T-cell (primary cell): ENCODE results near the gene BPGM. TPM values are rescaled to one million over a fixed set of nuclear protein-coding genes. Genes with fewer than 3 reads are reported as not detected.

ENCODE experiments used
- ATAC-seq, 4 experiments: fragments of 200-7000 bp in 3 of 4; fragments of 150-1000 bp in 1 of 4; cut with Tn5 transposase; replicated peaks in 1 of 4; 1 replicate in 3 of 4; 2 replicates in 1 of 4; pipeline ENCODE4 v1.10.0; 2021; ENCODE audit warnings: moderate library complexity in 3 of 4, mild to moderate bottlenecking in 2 of 4, moderate number of reproducible peaks in 1 of 4
- CTCF ChIA-PET, 2 donors: fragments of 300-600 bp; sonication (Branson Sonifier 250); formaldehyde crosslinking; loops; one replicate each; lab custom pipeline; 2022; ENCODE audit warnings: antibody characterized with exemption in 2 of 2; lab: Charles Lee
- POLR2A ChIA-PET, 2 donors: fragments of 300-600 bp; sonication (Branson Sonifier 250); formaldehyde crosslinking; loops; one replicate each; lab custom pipeline; 2022; ENCODE audit warnings: antibody characterized with exemption in 2 of 2; lab: Charles Lee
- DNase-seq, 35 experiments: peaks; one replicate each; pipeline versions ENCODE4 v3.0.0 to v3.0.0-alpha.2; 2013 to 2023
- H3K27ac ChIP-seq: one replicate; pipeline ENCODE4 v1.5.1; 2013; ENCODE audit warnings: low read length
- H3K27me3 ChIP-seq, 2 experiments: replicated peaks in 1 of 2; 1 replicate in 1 of 2; 2 replicates in 1 of 2; pipeline versions ENCODE4 v1.6.1 to v1.7.0; 2013; ENCODE audit warnings: low read length in 1 of 2, mixed read lengths in 1 of 2; ENCODE audit not compliant: control insufficient read depth in 2 of 2, insufficient read depth in 2 of 2; ENCODE audit errors: extremely low read depth in 1 of 2
- H3K36me3 ChIP-seq, 2 donors: 1 replicate in 1 of 2; 2 replicates in 1 of 2; pipeline versions ENCODE4 v1.6.1 to v1.7.0; 2013; ENCODE audit warnings: low read length in 1 of 2; ENCODE audit not compliant: control insufficient read depth in 2 of 2, insufficient read depth in 1 of 2; ENCODE audit errors: extremely low read depth in 1 of 2
- H3K4me1 ChIP-seq, 2 experiments: 1 replicate in 1 of 2; 2 replicates in 1 of 2; pipeline versions ENCODE4 v1.6.1 to v1.7.0; 2013; ENCODE audit warnings: low read length in 2 of 2, mixed read lengths in 1 of 2; ENCODE audit not compliant: insufficient read depth in 2 of 2, control insufficient read depth in 1 of 2; ENCODE audit errors: extremely low read depth in 1 of 2
- H3K4me3 ChIP-seq, 2 donors: 1 replicate in 1 of 2; 2 replicates in 1 of 2; pipeline versions ENCODE4 v1.5.1 to v1.7.0; 2013; ENCODE audit warnings: mild to moderate bottlenecking in 2 of 2, low read length in 1 of 2, moderate library complexity in 1 of 2; ENCODE audit not compliant: control insufficient read depth in 1 of 2; ENCODE audit errors: extremely low read depth in 1 of 2
- H3K9me3 ChIP-seq: 2 replicates; pipeline ENCODE4 v1.7.0; 2013
- H3K27ac Mint-ChIP-seq, 2 donors: one replicate each; pipeline ENCODE4 v1.8.0; 2020 to 2021; ENCODE audit warnings: mild to moderate bottlenecking in 2 of 2, mixed read lengths in 2 of 2
- H3K27me3 Mint-ChIP-seq, 2 donors: one replicate each; pipeline ENCODE4 v1.8.0; 2021 to 2022; ENCODE audit warnings: mixed read lengths in 2 of 2
- H3K36me3 Mint-ChIP-seq: one replicate; pipeline ENCODE4 v1.8.0; 2021; ENCODE audit warnings: mixed read lengths
- H3K4me1 Mint-ChIP-seq, 3 donors: one replicate each; pipeline ENCODE4 v1.8.0; 2020 to 2022; ENCODE audit warnings: mixed read lengths in 3 of 3, mild to moderate bottlenecking in 1 of 3
- H3K4me3 Mint-ChIP-seq, 3 donors: one replicate each; pipeline ENCODE4 v1.8.0; 2020 to 2022; ENCODE audit warnings: mild to moderate bottlenecking in 3 of 3, mixed read lengths in 3 of 3, moderate library complexity in 3 of 3
- H3K9me3 Mint-ChIP-seq, 3 donors: one replicate each; pipeline ENCODE4 v1.8.0; 2020 to 2022; ENCODE audit warnings: mixed read lengths in 3 of 3
- WGBS: methylation state at CpG from one replicate; pipeline ENCODE4 v1.1.5; 2013; ENCODE audit warnings: missing lambda C conversion rate; ENCODE audit not compliant: insufficient coverage; 5-methylcytosine and 5-hydroxymethylcytosine counted together
- total RNA-seq, 35 experiments: library from RNA in 6 of 35; stranded (reverse) in 6 of 35; fragments of 120-200 nt in 1 of 35; gene quantifications; one replicate each; pipeline versions ENCODE4 v1.2.1 to v1.2.4 and lab custom pipeline; 2013 to 2026

BPGM gene
- total RNA-seq, 5 donors from 2014 or later (not counting 1 experiment from before 2014, with no cell fraction given), result 16.4 to 20.3 (median 18.3) TPM

- Histone ChIP-seq H3K27me3 (no peaks in the 10 kb centered on the region), H3K9me3 (no peaks in the 10 kb centered on the region), H3K27ac (no peak overlapping the region), H3K4me1 (peaks cover 11 to 16% of the 10 kb centered on the region in 2 experiments), H3K4me3 (no peak overlapping the region), H3K36me3 (no peaks in the 10 kb centered on the region)
- H3K9me3 Mint-ChIP-seq, result no peaks in the 10 kb centered on the region
- peaks cover 20 to 22% (median 21%) of the 10 kb centered on the region in 3 donors for H3K4me1 Mint-ChIP-seq
- POLR2A ChIA-PET, result no interaction called here
- H3K4me3 Mint-ChIP-seq, result no peak overlapping the region
- no peak for DNase-seq
- peaks cover 0 to 1% of the 10 kb centered on the region in 2 donors for H3K27me3 Mint-ChIP-seq
- H3K27ac Mint-ChIP-seq, result no peak overlapping the region
- H3K36me3 Mint-ChIP-seq, result no peaks in the 10 kb centered on the region
- CTCF ChIA-PET, result no interaction called here
- no peak for ATAC-seq
- WGBS, result no CpG with 5 or more reads among the region's 4 CpGs
Measured at GRCh38 chr7:134707663-134708378, 61.2 kb downstream of the BPGM start.

- ChIA-PET POLR2A (interaction anchor here in 1 of 2 donors (0.5 kb wide), 1 partner anchor 38 kb away, joined by 5 read pairs; no protein-coding TSS in a partner anchor), CTCF (interaction anchor here in 1 of 2 donors (1.0 kb wide), 1 partner anchor 75 kb away, joined by 3 read pairs; no protein-coding TSS in a partner anchor)
- Mint-ChIP-seq H3K27ac (no peak overlapping the region), H3K4me3 (no peak overlapping the region), H3K36me3 (no peaks in the 10 kb centered on the region), H3K9me3 (no peaks in the 10 kb centered on the region), H3K4me1 (peaks cover 20 to 22% (median 21%) of the 10 kb centered on the region in 3 donors), H3K27me3 (peaks cover 0 to 1% of the 10 kb centered on the region in 2 donors)
- ATAC-seq (no peak), DNase-seq (no peak)
- H3K4me3 ChIP-seq, result no peak overlapping the region
- no peaks in the 10 kb centered on the region for H3K36me3 ChIP-seq
- no peaks in the 10 kb centered on the region for H3K27me3 ChIP-seq
- WGBS, result no CpG with 5 or more reads among the region's 2 CpGs
- H3K9me3 ChIP-seq, result no peaks in the 10 kb centered on the region
- peaks cover 11 to 16% of the 10 kb centered on the region in 2 experiments for H3K4me1 ChIP-seq
- H3K27ac ChIP-seq, result no peak overlapping the region
Measured at GRCh38 chr7:134708692-134709091, 62.0 kb downstream of the BPGM start.

GRCh38 chr7:134709197-134709596, 62.5 kb downstream of the BPGM start:
- Mint-ChIP-seq H3K4me1 (peaks cover 20 to 22% (median 21%) of the 10 kb centered on the region in 3 donors), H3K27ac (no peak overlapping the region), H3K4me3 (no peak overlapping the region), H3K27me3 (peaks cover 0 to 1% of the 10 kb centered on the region in 2 donors), H3K36me3 (no peaks in the 10 kb centered on the region), H3K9me3 (no peaks in the 10 kb centered on the region)
- no peaks in the 10 kb centered on the region for H3K9me3 ChIP-seq
- POLR2A ChIA-PET, result interaction anchor here in 1 of 2 donors (0.5 kb wide), 1 partner anchor 38 kb away, joined by 5 read pairs; no protein-coding TSS in a partner anchor
- H3K4me1 ChIP-seq, result peaks cover 11 to 16% of the 10 kb centered on the region in 2 experiments
- WGBS, result no CpG with 5 or more reads among the region's 2 CpGs
- no peak overlapping the region for H3K27ac ChIP-seq
- peaks cover 0 to under 1% of the 10 kb centered on the region in 2 experiments for H3K27me3 ChIP-seq
- CTCF ChIA-PET, result interaction anchor here in 1 of 2 donors (1.0 kb wide), 1 partner anchor 76 kb away, joined by 3 read pairs; no protein-coding TSS in a partner anchor
- ATAC-seq (no peak), DNase-seq (no peak)
- no peak overlapping the region for H3K4me3 ChIP-seq
- H3K36me3 ChIP-seq, result no peaks in the 10 kb centered on the region

GRCh38 chr7:134710511-134710853, 63.8 kb downstream of the BPGM start:
- POLR2A ChIA-PET, result interaction anchor here in 1 of 2 donors (1.0 kb wide), 2 partner anchors 40 to 66 kb away, joined by 3 to 4 read pairs; no protein-coding TSS in a partner anchor
- Histone ChIP-seq H3K36me3 (no peaks in the 10 kb centered on the region), H3K27me3 (peaks cover 0 to 2% of the 10 kb centered on the region in 2 experiments), H3K4me3 (no peak overlapping the region), H3K4me1 (peaks cover 11 to 16% of the 10 kb centered on the region in 2 experiments), H3K27ac (peak overlapping the region; percentile 72), H3K9me3 (no peaks in the 10 kb centered on the region)
- Mint-ChIP-seq H3K4me3 (peak overlapping the region in 2 of 3 donors; percentile 54 to 75), H3K36me3 (no peaks in the 10 kb centered on the region), H3K9me3 (no peaks in the 10 kb centered on the region), H3K4me1 (peaks cover 20 to 22% (median 21%) of the 10 kb centered on the region in 3 donors), H3K27ac (peak overlapping the region; percentile 94), H3K27me3 (peaks cover 0 to 1% of the 10 kb centered on the region in 2 donors)
- CTCF ChIA-PET, result interaction anchor here (0.5 to 1.6 kb wide), 11 partner anchors 10 to 1788 kb away, joined by 3 to 9 read pairs (median 4); partner anchors contain the start of gene BPGM (in 1 of the 2)
- DNase-seq (peak in 2 of 35 experiments; percentile 1 to 5), ATAC-seq (peak in 2 of 4 experiments; percentile 11)
- WGBS, result 63% methylated on average over 5 of the region's 8 CpGs

- Mint-ChIP-seq H3K27ac (peak overlapping the region; percentile 94), H3K36me3 (no peaks in the 10 kb centered on the region), H3K4me1 (peaks cover 20 to 22% (median 21%) of the 10 kb centered on the region in 3 donors), H3K9me3 (no peaks in the 10 kb centered on the region), H3K4me3 (peak overlapping the region in 2 of 3 donors; percentile 54 to 75), H3K27me3 (peaks cover 0 to 1% of the 10 kb centered on the region in 2 donors)
- peaks cover 11 to 16% of the 10 kb centered on the region in 2 experiments for H3K4me1 ChIP-seq
- WGBS, result 0% methylated on average over 2 of the region's 9 CpGs
- peaks cover 0 to 2% of the 10 kb centered on the region in 2 experiments for H3K27me3 ChIP-seq
- H3K4me3 ChIP-seq, result no peak overlapping the region
- CTCF ChIA-PET, result interaction anchor here (0.5 to 1.6 kb wide), 14 partner anchors 9 to 1788 kb away, joined by 3 to 10 read pairs (median 4); partner anchors contain the start of gene BPGM (in 1 of the 2)
- peak; percentile 93 to 94 (median 94) for ATAC-seq
- no peaks in the 10 kb centered on the region for H3K9me3 ChIP-seq
- peak overlapping the region; percentile 72 for H3K27ac ChIP-seq
- DNase-seq, result peak; percentile 33 to 84 (median 65)
- no peaks in the 10 kb centered on the region for H3K36me3 ChIP-seq
- POLR2A ChIA-PET, result interaction anchor here (0.7 to 1.0 kb wide), 3 partner anchors 41 to 235 kb away, joined by 3 to 6 read pairs (median 4); no protein-coding TSS in a partner anchor
Measured at GRCh38 chr7:134710854-134711624, 64.4 kb downstream of the BPGM start.

- ATAC-seq (no peak), DNase-seq (no peak)
- H3K4me3 ChIP-seq, result no peak overlapping the region
- H3K27me3 ChIP-seq, result peaks cover 0 to 2% of the 10 kb centered on the region in 2 experiments
- no CpG with 5 or more reads among the region's 4 CpGs for WGBS
- H3K27ac ChIP-seq, result no peak overlapping the region
- H3K9me3 ChIP-seq, result no peaks in the 10 kb centered on the region
- Mint-ChIP-seq H3K27me3 (peaks cover 0 to 1% of the 10 kb centered on the region in 2 donors), H3K36me3 (no peaks in the 10 kb centered on the region), H3K9me3 (no peaks in the 10 kb centered on the region), H3K4me1 (peaks cover 20 to 22% (median 21%) of the 10 kb centered on the region in 3 donors), H3K4me3 (no peak overlapping the region), H3K27ac (peak overlapping the region; percentile 22 to 36)
- CTCF ChIA-PET, result no interaction called here
- peaks cover 11 to 16% of the 10 kb centered on the region in 2 experiments for H3K4me1 ChIP-seq
- POLR2A ChIA-PET, result no interaction called here
- H3K36me3 ChIP-seq, result no peaks in the 10 kb centered on the region
Measured at GRCh38 chr7:134712196-134712595, 65.5 kb downstream of the BPGM start.
